Keratinocyte (primary cell): Measurements from ENCODE around the gene C11orf97. TPM values are rescaled to one million over a fixed set of nuclear protein-coding genes. Genes with fewer than 3 reads are reported as not detected.
A peak's percentile ranks its signal among the peaks of the same experiment; 100 is the strongest.

Experiments
- DNase-seq: peaks from one replicate; pipeline ENCODE4 v3.0.0-alpha.2; 2011; ENCODE audit warnings: low read depth, missing footprints, low spot score
- FAIRE-seq: peaks from 2 replicates; lab custom pipeline; 2011; peaks lifted over from hg19 to GRCh38; lab: Jason Lieb, UNC
- H2AFZ ChIP-seq: 2 replicates; pipeline ENCODE4 v1.6.0; 2012; ENCODE audit warnings: low read length, control low read depth, inconsistent platforms; ENCODE audit not compliant: control insufficient read depth
- H3K27ac ChIP-seq: 2 replicates; pipeline ENCODE4 v1.5.1; 2011; ENCODE audit warnings: low read length; ENCODE audit not compliant: control insufficient read depth, insufficient read depth
- H3K27me3 ChIP-seq: 3 replicates; pipeline ENCODE4 v1.6.0; 2011; ENCODE audit warnings: low read length; ENCODE audit not compliant: control insufficient read depth, insufficient read depth; ENCODE audit errors: extremely low read depth
- H3K36me3 ChIP-seq, 2 experiments: 2 replicates in 1 of 2; 3 replicates in 1 of 2; pipeline ENCODE4 v1.5.1; 2011; ENCODE audit warnings: low read length in 2 of 2, mild to moderate bottlenecking in 1 of 2; ENCODE audit not compliant: control insufficient read depth in 2 of 2, insufficient read depth in 2 of 2; ENCODE audit errors: extremely low read depth in 1 of 2
- H3K4me1 ChIP-seq: 3 replicates; pipeline ENCODE4 v1.5.1; 2011; ENCODE audit warnings: low read length; ENCODE audit not compliant: control insufficient read depth, insufficient read depth; ENCODE audit errors: extremely low read depth
- H3K4me2 ChIP-seq: 3 replicates; pipeline ENCODE4 v1.6.0; 2011; ENCODE audit warnings: low read depth, low read length; ENCODE audit not compliant: control insufficient read depth, insufficient read depth; ENCODE audit errors: extremely low read depth
- H3K4me3 ChIP-seq, 3 experiments: fragments of 200-600 bp in 1 of 3; sonication (generic) in 1 of 3; 2 replicates in 2 of 3; 3 replicates in 1 of 3; pipeline ENCODE4 v1.5.1; 2011 to 2016; ENCODE audit warnings: low read length in 3 of 3, mild to moderate bottlenecking in 3 of 3, control low read depth in 2 of 3, inconsistent platforms in 1 of 3, low read depth in 1 of 3, mixed read lengths in 1 of 3, mixed run types in 1 of 3, moderate library complexity in 1 of 3; ENCODE audit not compliant: control insufficient read depth in 2 of 3, insufficient read depth in 2 of 3; ENCODE audit errors: extremely low read depth in 1 of 3
- H3K79me2 ChIP-seq: 2 replicates; pipeline ENCODE4 v1.6.0; 2012; ENCODE audit warnings: low read length; ENCODE audit not compliant: control insufficient read depth, insufficient read depth
- H3K9ac ChIP-seq: 3 replicates; pipeline ENCODE4 v1.6.0; 2011; ENCODE audit warnings: low read length; ENCODE audit not compliant: control insufficient read depth, insufficient read depth; ENCODE audit errors: extremely low read depth
- H3K9me1 ChIP-seq: 3 replicates; pipeline ENCODE4 v1.6.0; 2011; ENCODE audit warnings: low read length; ENCODE audit not compliant: control insufficient read depth, insufficient read depth; ENCODE audit errors: extremely low read depth
- H3K9me3 ChIP-seq: 2 replicates; pipeline ENCODE4 v1.5.1; 2012; ENCODE audit warnings: low read depth, low read length; ENCODE audit not compliant: control insufficient read depth
- H4K20me1 ChIP-seq: 3 replicates; pipeline ENCODE4 v1.6.0; 2011; ENCODE audit warnings: low read length; ENCODE audit not compliant: control insufficient read depth, insufficient read depth; ENCODE audit errors: extremely low read depth
- CTCF ChIP-seq, 3 experiments: IDR thresholded peaks in 1 of 3; conservative IDR thresholded peaks in 1 of 3; optimal IDR thresholded peaks in 1 of 3; 2 replicates in 2 of 3; 3 replicates in 1 of 3; pipeline versions ENCODE3 to v1.5.1; 2011; ENCODE audit warnings: low read length in 3 of 3, mild to moderate bottlenecking in 3 of 3, moderate library complexity in 2 of 3, control low read depth in 1 of 3, inconsistent platforms in 1 of 3; ENCODE audit not compliant: insufficient read depth in 2 of 3; ENCODE audit errors: extremely low read depth in 1 of 3
- EZH2 ChIP-seq: IDR thresholded peaks from one replicate; pipeline ENCODE4 v1.6.1; 2012; ENCODE audit warnings: inconsistent platforms, mild to moderate bottlenecking, low read length, moderate library complexity
- dilution Hi-C: fragments of 300-500 bp; cut with MboI; formaldehyde crosslinking; loops from one replicate; pipeline ENCODE4 v1.7.0; 2020; ENCODE audit warnings: low sequenced_read_pairs; ENCODE audit not compliant: extremely low pct_ligation_motif_present
- polyA plus RNA-seq, 5 experiments: library from polyadenylated mRNA; depleted of rRNA in 3 of 5; stranded (reverse) in 3 of 5; stranded (forward) in 1 of 5; unstranded in 1 of 5; fragments of >200 nt; gene quantifications; 1 replicate in 1 of 5; 2 replicates in 3 of 5; 3 replicates in 1 of 5; pipeline versions ENCODE4 v1.2.1 to v1.2.3, GENCODE V29; 2011 to 2012; ENCODE audit warnings: missing spikeins in 2 of 5, low read depth in 1 of 5, low replicate concordance in 1 of 5

Gene C11orf97
- polyA plus RNA-seq, 1 donor (not counting 4 experiments of a cell fraction or from before 2014, with no cell fraction given): not detected

GRCh38 chr11:94493281-94494125 is 18.8 kb upstream of the C11orf97 start, which contains the start of the genes ANKRD49 and MRE11:
Gene ANKRD49, plus strand, starts transcription at chr11:94493984. Its CDS starts 2,710 bp downstream, at chr11:94496694.
Gene MRE11, minus strand, starts transcription at chr11:94493844. Its CDS starts 1,043 bp downstream, at chr11:94492801.
- no peak for TF ChIP-seq CTCF (optimal IDR thresholded peaks at IDR 0.05 in 1 of 3, IDR thresholded peaks at IDR 0.05 in 1 of 3, conservative IDR thresholded peaks at IDR 0.05 in 1 of 3; ENCODE audit: extremely low read depth in 1 of 3, insufficient read depth in 2 of 3, low read length in 3 of 3)
- TF ChIP-seq EZH2: no peak
- Histone ChIP-seq H2AFZ (peak within 1 kb of the TSS; percentile 98), H3K9ac (peak within 1 kb of the TSS; percentile 95), H3K9me1 (no peaks in the 10 kb centered on the region), H4K20me1 (no peaks in the 10 kb centered on the region), H3K4me2 (peak within 1 kb of the TSS; percentile 94), H3K9me3 (no peaks in the 10 kb centered on the region), H3K36me3 (peaks cover 4 to 7% of the 10 kb centered on the region in 2 experiments), H3K4me3 (peak within 1 kb of the TSS; percentile 84 to 93 (median 88)), H3K27ac (peak within 1 kb of the TSS; percentile 93), H3K79me2 (peaks cover 19% of the 10 kb centered on the region), H3K27me3 (no peaks in the 10 kb centered on the region), H3K4me1 (peaks cover 13% of the 10 kb centered on the region)
- FAIRE-seq (peak; percentile 95), DNase-seq (peak; percentile 90)
- dilution Hi-C loops: no loop called here

- no peaks in the 10 kb centered on the region for H3K9me3 ChIP-seq
- H2AFZ ChIP-seq: peak overlapping the region; percentile 76
- DNase-seq (no peak), FAIRE-seq (no peak)
- peak overlapping the region; percentile 93 for H3K27ac ChIP-seq
- no peaks in the 10 kb centered on the region for H4K20me1 ChIP-seq
- H3K9me1 ChIP-seq: no peaks in the 10 kb centered on the region
- H3K9ac ChIP-seq: peak overlapping the region; percentile 95
- peaks cover 13% of the 10 kb centered on the region for H3K4me1 ChIP-seq
- H3K4me2 ChIP-seq: peak overlapping the region; percentile 94
- H3K4me3 ChIP-seq: peak overlapping the region; percentile 84 to 93 (median 88)
- H3K36me3 ChIP-seq: peaks cover 2 to 10% of the 10 kb centered on the region in 2 experiments
- TF ChIP-seq CTCF (optimal IDR thresholded peaks at IDR 0.05 in 1 of 3, IDR thresholded peaks at IDR 0.05 in 1 of 3, conservative IDR thresholded peaks at IDR 0.05 in 1 of 3; ENCODE audit: extremely low read depth in 1 of 3, insufficient read depth in 2 of 3, low read length in 3 of 3) (no peak), EZH2 (no peak)
- peaks cover 19% of the 10 kb centered on the region for H3K79me2 ChIP-seq
- dilution Hi-C loops: no loop called here
- H3K27me3 ChIP-seq: no peaks in the 10 kb centered on the region
Observed at GRCh38 chr11:94494126-94494680, 18.1 kb upstream of the C11orf97 start.
